ENCODE results near the gene LRRC14B. TPM values are rescaled to one million over a fixed set of nuclear protein-coding genes. Genes with fewer than 3 reads are reported as not detected.
A peak's percentile ranks its signal among the peaks of the same experiment; 100 is the strongest.
"Not testable (repeated sequence)": the region's sequence is repeated elsewhere in the genome, so short reads cannot be mapped to it uniquely, and the experiment has no call there.

Gene LRRC14B
- polyA plus RNA-seq, 3 donors, result not detected

- Mint-ChIP-seq H3K36me3 (peaks cover 76 to 92% of the 10 kb centered on the region in 2 donors), H3K4me3 (no peak overlapping the region), H3K27me3 (ENCODE audit: low read depth in 3 of 3) (peaks cover 0 to 3% (median 0%) of the 10 kb centered on the region in 3 donors), H3K4me1 (no peaks in the 10 kb centered on the region), H3K27ac (peak overlapping the region in 2 of 7 donors; percentile 30 to 37), H3K9me3 (no peaks in the 10 kb centered on the region)
- Histone ChIP-seq H3K4me1 (ENCODE audit: control insufficient read depth in 1 of 2, insufficient read depth in 2 of 2, low read length in 2 of 2) (no peaks in the 10 kb centered on the region), H3K79me2 (ENCODE audit: insufficient read depth, low read length) (no peaks in the 10 kb centered on the region), H3K4me2 (replicated peaks; ENCODE audit: extremely low read depth, low read length, poor library complexity, severe bottlenecking) (no peak overlapping the region), H3K36me3 (replicated peaks in 1 of 2; ENCODE audit: control insufficient read depth in 1 of 2, insufficient read depth in 2 of 2, low read length in 2 of 2) (peaks cover 78 to 95% of the 10 kb centered on the region in 2 donors), H3K27me3 (ENCODE audit: control insufficient read depth in 2 of 2, insufficient read depth in 2 of 2, low read length in 2 of 2) (no peaks in the 10 kb centered on the region), H3K9me3 (replicated peaks in 1 of 2; ENCODE audit: control insufficient read depth in 1 of 2, insufficient read depth in 1 of 2, low read length in 2 of 2) (no peaks in the 10 kb centered on the region), H4K20me1 (ENCODE audit: insufficient read depth, low read length) (no peaks in the 10 kb centered on the region), H3K4me3 (replicated peaks in 1 of 3; ENCODE audit: low read depth in 2 of 3, low read length in 3 of 3) (no peak overlapping the region), H2AFZ (ENCODE audit: insufficient read depth, low read depth, low read length, poor library complexity, severe bottlenecking) (no peak overlapping the region), H3K9ac (ENCODE audit: insufficient read depth, low read length, poor library complexity, severe bottlenecking) (no peak overlapping the region), H3K27ac (ENCODE audit: low read depth in 1 of 2, low read length in 2 of 2) (no peak overlapping the region)
- no peak for DNase-seq
- intact Hi-C loops (cut with micrococcal nuclease), result no loop called here
- TF ChIP-seq CTCF (IDR thresholded peaks at IDR 0.05), result no peak
- WGBS (ENCODE audit: insufficient coverage), result 93% methylated on average over 12 of the region's 13 CpGs
These were observed 40.4 kb downstream of the LRRC14B start for GRCh38 chr5:231661-232060.

- WGBS (ENCODE audit: insufficient coverage), result 98% methylated on average over 18 of the region's 20 CpGs
- H3K36me3 ChIP-seq (replicated peaks in 1 of 2; ENCODE audit: control insufficient read depth in 1 of 2, insufficient read depth in 2 of 2, low read length in 2 of 2), result peaks cover 77 to 93% of the 10 kb centered on the region in 2 donors
- H3K4me3 Mint-ChIP-seq; H2AFZ ChIP-seq (ENCODE audit: insufficient read depth, low read depth, low read length, poor library complexity, severe bottlenecking); H3K79me2 ChIP-seq (ENCODE audit: insufficient read depth, low read length); H4K20me1 ChIP-seq (ENCODE audit: insufficient read depth, low read length); intact Hi-C loops (cut with micrococcal nuclease); H3K27ac Mint-ChIP-seq; DNase-seq; H3K4me1 Mint-ChIP-seq; H3K9ac ChIP-seq (ENCODE audit: insufficient read depth, low read length, poor library complexity, severe bottlenecking); H3K27me3 Mint-ChIP-seq (ENCODE audit: low read depth in 3 of 3); H3K27me3 ChIP-seq (ENCODE audit: control insufficient read depth in 2 of 2, insufficient read depth in 2 of 2, low read length in 2 of 2); H3K4me3 ChIP-seq (replicated peaks in 1 of 3; ENCODE audit: low read depth in 2 of 3, low read length in 3 of 3); H3K27ac ChIP-seq (ENCODE audit: low read depth in 1 of 2, low read length in 2 of 2); H3K4me2 ChIP-seq (replicated peaks; ENCODE audit: extremely low read depth, low read length, poor library complexity, severe bottlenecking); H3K4me1 ChIP-seq (ENCODE audit: control insufficient read depth in 1 of 2, insufficient read depth in 2 of 2, low read length in 2 of 2); H3K9me3 Mint-ChIP-seq; H3K9me3 ChIP-seq (replicated peaks in 1 of 2; ENCODE audit: control insufficient read depth in 1 of 2, insufficient read depth in 1 of 2, low read length in 2 of 2): not testable (repeated sequence)
- peaks cover 76 to 85% of the 10 kb centered on the region in 2 donors for H3K36me3 Mint-ChIP-seq
These were observed 42.1 kb downstream of the LRRC14B start for GRCh38 chr5:233426-233825.

All from CD14-positive monocyte (primary cell).